Osteocyte (in vitro differentiated cells): ENCODE data around the gene SYCE3. TPM values are rescaled to one million over a fixed set of nuclear protein-coding genes. Genes with fewer than 3 reads are reported as not detected.

Experiments used
- DNase-seq: peaks from one replicate; pipeline ENCODE4 v3.0.0; 2021; ENCODE audit warnings: mixed read lengths; ENCODE audit not compliant: unreplicated experiment; ENCODE audit errors: extremely low spot score
- H3K27ac Mint-ChIP-seq: one replicate; pipeline ENCODE4 v1.8.0; 2021; ENCODE audit warnings: mild to moderate bottlenecking, mixed read lengths; ENCODE audit not compliant: unreplicated experiment
- H3K27me3 Mint-ChIP-seq: one replicate; pipeline ENCODE4 v1.8.0; 2021; ENCODE audit warnings: mixed read lengths; ENCODE audit not compliant: unreplicated experiment
- H3K36me3 Mint-ChIP-seq: one replicate; pipeline ENCODE4 v1.8.0; 2021; ENCODE audit warnings: mixed read lengths; ENCODE audit not compliant: unreplicated experiment
- H3K4me1 Mint-ChIP-seq: one replicate; pipeline ENCODE4 v1.8.0; 2021; ENCODE audit warnings: mixed read lengths; ENCODE audit not compliant: unreplicated experiment
- H3K4me3 Mint-ChIP-seq: one replicate; pipeline ENCODE4 v1.8.0; 2021; ENCODE audit warnings: mild to moderate bottlenecking, moderate library complexity, mixed read lengths; ENCODE audit not compliant: unreplicated experiment
- H3K9me3 Mint-ChIP-seq: one replicate; pipeline ENCODE4 v1.8.0; 2021; ENCODE audit warnings: mixed read lengths; ENCODE audit not compliant: unreplicated experiment
- CTCF ChIP-seq: fragments of 200-600 bp; sonication (generic); IDR thresholded peaks from 2 replicates; pipeline ENCODE4 v1.5.0; 2021; ENCODE audit warnings: antibody characterized with exemption, mild to moderate bottlenecking, moderate library complexity
- total RNA-seq: library from RNA; stranded (reverse); gene quantifications from 2 replicates; pipeline ENCODE4 v1.2.1, GENCODE V29; 2021

SYCE3 gene
- total RNA-seq, 1 donor from 2014 or later: not detected

GRCh38 chr22:50560034-50560433 lies 2.7 kb downstream of the SYCE3 start:
- Mint-ChIP-seq H3K4me1 (peaks cover 17% of the 10 kb centered on the region), H3K4me3 (no peak overlapping the region), H3K36me3 (no peaks in the 10 kb centered on the region), H3K27me3 (peaks cover 51% of the 10 kb centered on the region), H3K9me3 (no peaks in the 10 kb centered on the region), H3K27ac (no peak overlapping the region)
- DNase-seq: no peak
- no peak for TF ChIP-seq CTCF

GRCh38 chr22:50556703-50557102 lies 6.0 kb downstream of the SYCE3 start:
- H3K4me1 Mint-ChIP-seq: peaks cover 5% of the 10 kb centered on the region
- no peak overlapping the region for H3K27ac Mint-ChIP-seq
- no peak for DNase-seq
- no peaks in the 10 kb centered on the region for H3K9me3 Mint-ChIP-seq
- H3K4me3 Mint-ChIP-seq: no peak overlapping the region
- H3K27me3 Mint-ChIP-seq: peaks cover 53% of the 10 kb centered on the region
- H3K36me3 Mint-ChIP-seq: no peaks in the 10 kb centered on the region
- TF ChIP-seq CTCF: no peak

GRCh38 chr22:50553310-50553709 lies 9.4 kb downstream of the SYCE3 start:
- Mint-ChIP-seq H3K4me1 (no peaks in the 10 kb centered on the region), H3K36me3 (no peaks in the 10 kb centered on the region), H3K9me3 (no peaks in the 10 kb centered on the region), H3K27ac (no peak overlapping the region), H3K27me3 (peaks cover 23% of the 10 kb centered on the region), H3K4me3 (no peak overlapping the region)
- no peak for DNase-seq
- no peak for TF ChIP-seq CTCF

GRCh38 chr22:50551160-50551752 lies 11.5 kb downstream of the SYCE3 start:
- Mint-ChIP-seq H3K27ac (no peak overlapping the region), H3K4me3 (no peak overlapping the region), H3K4me1 (no peaks in the 10 kb centered on the region), H3K36me3 (no peaks in the 10 kb centered on the region), H3K9me3 (no peaks in the 10 kb centered on the region), H3K27me3 (peaks cover 11% of the 10 kb centered on the region)
- no peak for DNase-seq
- no peak for TF ChIP-seq CTCF

GRCh38 chr22:50550395-50550794 lies 12.3 kb downstream of the SYCE3 start:
- no peak overlapping the region for H3K27ac Mint-ChIP-seq
- H3K4me3 Mint-ChIP-seq: no peak overlapping the region
- H3K9me3 Mint-ChIP-seq: no peaks in the 10 kb centered on the region
- H3K4me1 Mint-ChIP-seq: no peaks in the 10 kb centered on the region
- peaks cover 2% of the 10 kb centered on the region for H3K27me3 Mint-ChIP-seq
- no peak for TF ChIP-seq CTCF
- no peak for DNase-seq
- no peaks in the 10 kb centered on the region for H3K36me3 Mint-ChIP-seq
